SK-N-SH treated with all-trans-retinoic acid at 6 μM for 48 hours (cell line): ENCODE measurements around the gene NPLOC4.

Source experiments
- TOX ChIP-seq: fragments of 250-450 bp; sonication (Bioruptor Pico); IDR thresholded peaks from 2 replicates; pipeline ENCODE4 v1.8.0; 2021; ENCODE audit warnings: mild to moderate bottlenecking, moderate library complexity, borderline replicate concordance
- ZFP3 ChIP-seq: fragments of 250-450 bp; sonication (Bioruptor Pico); IDR thresholded peaks from 2 replicates; pipeline ENCODE4 v1.5.0; 2020; ENCODE audit warnings: mild to moderate bottlenecking, moderate library complexity
- TF ChIP-seq, protein P1 (sequence below): fragments of 250-450 bp; sonication (Bioruptor Pico); IDR thresholded peaks from 2 replicates; pipeline ENCODE4 v1.8.0; 2020; ENCODE audit warnings: mild to moderate bottlenecking, moderate library complexity, borderline replicate concordance
- TF ChIP-seq, protein P2 (sequence below): fragments of 250-450 bp; sonication (Bioruptor Pico); IDR thresholded peaks from 2 replicates; pipeline ENCODE4 v1.5.1; 2020; ENCODE audit warnings: low read depth, mild to moderate bottlenecking, moderate library complexity

DNA sequence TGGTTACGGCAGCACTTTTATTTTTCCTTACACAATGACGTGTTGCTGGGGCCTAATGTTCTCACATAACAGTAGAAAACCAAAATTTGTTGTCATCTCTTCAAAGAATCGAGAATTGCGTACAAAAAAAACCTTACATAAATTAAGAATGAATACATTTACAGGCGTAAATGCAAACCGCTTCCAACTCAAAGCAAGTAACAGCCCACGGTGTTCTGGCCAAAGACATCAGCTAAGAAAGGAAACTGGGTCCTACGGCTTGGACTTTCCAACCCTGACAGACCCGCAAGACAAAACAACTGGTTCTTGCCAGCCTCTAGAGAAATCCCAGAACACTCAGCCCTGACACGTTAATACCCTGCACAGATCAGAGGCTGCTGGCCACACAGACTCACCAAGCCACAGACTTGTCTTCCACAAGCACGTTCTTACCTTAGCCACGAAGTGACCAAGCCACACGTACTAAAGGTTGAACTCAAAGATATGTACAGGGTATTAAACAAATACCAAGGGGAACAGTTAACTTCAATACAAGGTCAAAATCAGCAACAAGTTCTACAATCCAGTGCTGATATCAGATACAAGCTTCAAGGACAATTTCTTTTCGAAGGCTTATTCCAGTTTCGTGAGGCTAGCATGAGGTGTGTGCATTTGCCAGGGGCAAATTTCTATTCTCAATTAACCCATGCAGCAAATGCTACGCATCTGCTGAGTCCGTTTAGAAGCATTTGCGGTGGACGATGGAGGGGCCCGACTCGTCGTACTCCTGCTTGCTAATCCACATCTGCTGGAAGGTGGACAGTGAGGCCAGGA, 126.7 kb downstream of the NPLOC4 start:
- TF ChIP-seq ZFP3 (CRISPR knock-in tag) (no peak), TOX (CRISPR knock-in tag) (no peak)
- TF ChIP-seq, protein P1, sequence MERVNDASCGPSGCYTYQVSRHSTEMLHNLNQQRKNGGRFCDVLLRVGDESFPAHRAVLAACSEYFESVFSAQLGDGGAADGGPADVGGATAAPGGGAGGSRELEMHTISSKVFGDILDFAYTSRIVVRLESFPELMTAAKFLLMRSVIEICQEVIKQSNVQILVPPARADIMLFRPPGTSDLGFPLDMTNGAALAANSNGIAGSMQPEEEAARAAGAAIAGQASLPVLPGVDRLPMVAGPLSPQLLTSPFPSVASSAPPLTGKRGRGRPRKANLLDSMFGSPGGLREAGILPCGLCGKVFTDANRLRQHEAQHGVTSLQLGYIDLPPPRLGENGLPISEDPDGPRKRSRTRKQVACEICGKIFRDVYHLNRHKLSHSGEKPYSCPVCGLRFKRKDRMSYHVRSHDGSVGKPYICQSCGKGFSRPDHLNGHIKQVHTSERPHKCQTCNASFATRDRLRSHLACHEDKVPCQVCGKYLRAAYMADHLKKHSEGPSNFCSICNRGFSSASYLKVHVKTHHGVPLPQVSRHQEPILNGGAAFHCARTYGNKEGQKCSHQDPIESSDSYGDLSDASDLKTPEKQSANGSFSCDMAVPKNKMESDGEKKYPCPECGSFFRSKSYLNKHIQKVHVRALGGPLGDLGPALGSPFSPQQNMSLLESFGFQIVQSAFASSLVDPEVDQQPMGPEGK (CRISPR knock-in tag) = no peak
- TF ChIP-seq, protein P2, sequence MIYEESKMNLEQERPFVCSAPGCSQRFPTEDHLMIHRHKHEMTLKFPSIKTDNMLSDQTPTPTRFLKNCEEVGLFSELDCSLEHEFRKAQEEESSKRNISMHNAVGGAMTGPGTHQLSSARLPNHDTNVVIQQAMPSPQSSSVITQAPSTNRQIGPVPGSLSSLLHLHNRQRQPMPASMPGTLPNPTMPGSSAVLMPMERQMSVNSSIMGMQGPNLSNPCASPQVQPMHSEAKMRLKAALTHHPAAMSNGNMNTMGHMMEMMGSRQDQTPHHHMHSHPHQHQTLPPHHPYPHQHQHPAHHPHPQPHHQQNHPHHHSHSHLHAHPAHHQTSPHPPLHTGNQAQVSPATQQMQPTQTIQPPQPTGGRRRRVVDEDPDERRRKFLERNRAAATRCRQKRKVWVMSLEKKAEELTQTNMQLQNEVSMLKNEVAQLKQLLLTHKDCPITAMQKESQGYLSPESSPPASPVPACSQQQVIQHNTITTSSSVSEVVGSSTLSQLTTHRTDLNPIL (CRISPR knock-in tag) = no peak
